ENCODE data around the gene EARS2.
A peak's percentile ranks its signal among the peaks of the same experiment; 100 is the strongest.

Gene EARS2

DNA sequence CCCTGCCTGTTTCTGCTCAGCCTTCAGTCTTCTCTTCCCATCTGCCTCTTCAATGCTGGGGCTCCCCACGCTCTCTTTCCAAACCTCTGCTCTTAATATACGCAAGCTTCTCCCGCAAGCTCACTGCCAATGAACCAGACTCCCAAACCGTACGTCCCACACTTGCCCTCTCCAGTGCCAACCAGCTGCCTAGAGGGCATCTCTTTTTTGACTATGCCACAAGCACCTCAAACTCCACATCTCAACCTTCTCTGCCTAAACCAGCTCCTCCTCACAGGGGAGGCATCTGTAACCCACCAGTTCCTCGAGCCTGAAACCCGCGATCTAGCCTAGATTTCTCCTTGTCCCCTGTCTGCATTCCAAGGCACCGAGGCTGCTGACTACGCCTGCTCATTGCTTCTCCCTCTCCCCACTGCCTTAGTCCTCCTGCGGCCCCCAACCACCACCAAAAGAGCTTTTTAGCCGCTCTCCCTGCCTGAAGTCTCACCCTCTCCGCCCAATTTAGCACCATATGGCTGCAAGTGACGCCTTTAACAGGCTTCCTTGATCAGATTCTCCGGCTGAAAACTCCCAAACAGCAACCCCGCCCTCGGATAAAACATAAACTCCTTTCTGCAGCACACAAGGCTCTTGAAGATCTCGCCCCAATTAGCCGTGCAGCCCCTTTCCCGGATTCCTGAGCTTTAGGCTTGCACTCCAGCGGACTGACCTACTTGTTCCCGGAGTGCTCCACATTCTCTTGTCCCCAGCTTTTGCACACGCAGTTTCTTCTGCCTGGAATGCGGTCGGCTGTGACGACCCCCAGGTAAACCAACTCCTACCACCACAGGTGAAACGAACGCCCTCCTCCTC lies 48.3 kb downstream of the EARS2 start:
- Histone ChIP-seq H3K4me1 (ENCODE audit: insufficient read depth, poor library complexity, severe bottlenecking) (peaks cover 13% of the 10 kb centered on the region), H3K27me3 (ENCODE audit: insufficient read depth, poor library complexity, severe bottlenecking) (no peaks in the 10 kb centered on the region), H3K36me3 (ENCODE audit: low read depth) (no peaks in the 10 kb centered on the region), H3K9me3 (ENCODE audit: severe bottlenecking) (no peaks in the 10 kb centered on the region), H3K4me3 (ENCODE audit: severe bottlenecking) (peak overlapping the region; percentile 64), H3K27ac (ENCODE audit: poor library complexity, severe bottlenecking) (no peak overlapping the region)
- peak; percentile 6; the same call in 2 of the 3 replicates for ATAC-seq (ENCODE audit: low read depth)
- TF ChIP-seq, protein P1, sequence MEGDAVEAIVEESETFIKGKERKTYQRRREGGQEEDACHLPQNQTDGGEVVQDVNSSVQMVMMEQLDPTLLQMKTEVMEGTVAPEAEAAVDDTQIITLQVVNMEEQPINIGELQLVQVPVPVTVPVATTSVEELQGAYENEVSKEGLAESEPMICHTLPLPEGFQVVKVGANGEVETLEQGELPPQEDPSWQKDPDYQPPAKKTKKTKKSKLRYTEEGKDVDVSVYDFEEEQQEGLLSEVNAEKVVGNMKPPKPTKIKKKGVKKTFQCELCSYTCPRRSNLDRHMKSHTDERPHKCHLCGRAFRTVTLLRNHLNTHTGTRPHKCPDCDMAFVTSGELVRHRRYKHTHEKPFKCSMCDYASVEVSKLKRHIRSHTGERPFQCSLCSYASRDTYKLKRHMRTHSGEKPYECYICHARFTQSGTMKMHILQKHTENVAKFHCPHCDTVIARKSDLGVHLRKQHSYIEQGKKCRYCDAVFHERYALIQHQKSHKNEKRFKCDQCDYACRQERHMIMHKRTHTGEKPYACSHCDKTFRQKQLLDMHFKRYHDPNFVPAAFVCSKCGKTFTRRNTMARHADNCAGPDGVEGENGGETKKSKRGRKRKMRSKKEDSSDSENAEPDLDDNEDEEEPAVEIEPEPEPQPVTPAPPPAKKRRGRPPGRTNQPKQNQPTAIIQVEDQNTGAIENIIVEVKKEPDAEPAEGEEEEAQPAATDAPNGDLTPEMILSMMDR (IDR thresholded peaks at IDR 0.05; ENCODE audit: poor library complexity, severe bottlenecking): no peak
- DNase-seq (ENCODE audit: low spot score): no peak

DNA sequence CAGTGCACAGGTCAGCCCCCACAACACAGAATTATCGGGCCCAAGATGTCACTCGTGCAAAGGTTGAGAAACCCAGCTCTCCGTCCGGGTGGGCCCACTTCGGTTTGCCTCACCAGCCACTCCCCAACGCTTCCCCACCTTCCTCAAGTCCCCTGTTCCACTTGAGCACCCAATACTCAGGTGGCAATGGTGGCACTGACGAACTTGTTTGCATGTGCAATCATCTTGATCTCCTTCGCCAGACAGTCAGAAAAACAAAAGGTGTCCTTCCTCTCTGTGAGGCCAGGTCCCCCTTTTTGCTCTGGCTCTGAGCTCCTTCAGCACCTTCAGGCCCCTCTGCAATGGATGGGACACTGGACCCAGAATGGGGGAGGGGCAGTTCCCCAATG lies 50.5 kb downstream of the EARS2 start:
- H3K4me1 ChIP-seq (ENCODE audit: insufficient read depth, poor library complexity, severe bottlenecking): peaks cover 13% of the 10 kb centered on the region
- no peaks in the 10 kb centered on the region for H3K9me3 ChIP-seq (ENCODE audit: severe bottlenecking)
- H3K27me3 ChIP-seq (ENCODE audit: insufficient read depth, poor library complexity, severe bottlenecking): no peaks in the 10 kb centered on the region
- no peak overlapping the region for H3K4me3 ChIP-seq (ENCODE audit: severe bottlenecking)
- no peaks in the 10 kb centered on the region for H3K36me3 ChIP-seq (ENCODE audit: low read depth)
- TF ChIP-seq, protein P1 (IDR thresholded peaks at IDR 0.05; ENCODE audit: poor library complexity, severe bottlenecking): no peak
- H3K27ac ChIP-seq (ENCODE audit: poor library complexity, severe bottlenecking): no peak overlapping the region
- ATAC-seq (ENCODE audit: low read depth) (no peak), DNase-seq (ENCODE audit: low spot score) (no peak)

DNA sequence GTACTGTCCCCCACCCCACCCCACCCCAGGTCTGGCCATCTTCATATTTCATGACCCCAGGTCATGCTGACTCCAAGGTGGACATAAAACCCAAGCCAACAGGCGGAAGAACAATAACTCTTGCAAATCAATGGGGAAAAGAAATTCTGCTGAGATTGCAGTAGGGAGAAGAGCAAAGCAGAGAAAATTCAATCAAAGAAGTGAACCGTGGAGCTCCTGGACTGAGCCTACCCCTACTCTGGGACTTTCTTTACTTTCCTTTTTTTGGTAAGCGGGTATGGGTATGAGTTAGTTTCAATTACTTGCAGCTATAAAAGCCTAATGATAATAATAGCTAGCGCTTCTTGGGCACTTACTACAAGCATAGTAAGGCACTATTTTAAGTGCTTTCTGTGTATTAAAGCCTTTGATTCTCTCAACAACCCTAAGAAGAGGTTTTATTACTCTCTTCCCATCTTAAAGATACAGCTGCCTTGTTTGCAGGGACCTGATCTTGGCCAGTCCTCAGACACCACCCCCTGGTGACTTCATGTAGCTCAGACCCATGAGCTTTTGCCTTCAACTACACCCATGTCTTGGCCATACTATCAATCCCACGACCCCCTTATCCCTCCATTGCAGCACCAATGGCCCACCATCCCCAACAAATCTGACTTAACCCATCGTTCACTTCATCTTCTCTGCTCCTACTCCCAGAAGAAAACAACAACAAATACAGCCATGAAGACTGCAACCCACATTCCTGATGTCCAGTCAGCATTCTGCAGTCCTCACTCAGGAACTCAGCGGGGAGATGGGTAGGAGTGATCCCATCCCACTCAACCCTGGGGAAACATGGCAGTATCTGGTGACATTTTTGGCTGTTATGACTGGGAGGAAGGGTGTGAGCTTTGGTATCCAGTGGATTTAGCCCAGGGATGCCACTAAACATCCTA lies 51.2 kb downstream of the EARS2 start:
- H3K36me3 ChIP-seq (ENCODE audit: low read depth): no peaks in the 10 kb centered on the region
- DNase-seq (ENCODE audit: low spot score) (no peak), ATAC-seq (ENCODE audit: low read depth) (no peak)
- H3K27me3 ChIP-seq (ENCODE audit: insufficient read depth, poor library complexity, severe bottlenecking): no peaks in the 10 kb centered on the region
- TF ChIP-seq, protein P1 (IDR thresholded peaks at IDR 0.05; ENCODE audit: poor library complexity, severe bottlenecking): no peak
- no peaks in the 10 kb centered on the region for H3K9me3 ChIP-seq (ENCODE audit: severe bottlenecking)
- H3K4me1 ChIP-seq (ENCODE audit: insufficient read depth, poor library complexity, severe bottlenecking): peaks cover 19% of the 10 kb centered on the region
- H3K27ac ChIP-seq (ENCODE audit: poor library complexity, severe bottlenecking): no peak overlapping the region
- no peak overlapping the region for H3K4me3 ChIP-seq (ENCODE audit: severe bottlenecking)

DNA sequence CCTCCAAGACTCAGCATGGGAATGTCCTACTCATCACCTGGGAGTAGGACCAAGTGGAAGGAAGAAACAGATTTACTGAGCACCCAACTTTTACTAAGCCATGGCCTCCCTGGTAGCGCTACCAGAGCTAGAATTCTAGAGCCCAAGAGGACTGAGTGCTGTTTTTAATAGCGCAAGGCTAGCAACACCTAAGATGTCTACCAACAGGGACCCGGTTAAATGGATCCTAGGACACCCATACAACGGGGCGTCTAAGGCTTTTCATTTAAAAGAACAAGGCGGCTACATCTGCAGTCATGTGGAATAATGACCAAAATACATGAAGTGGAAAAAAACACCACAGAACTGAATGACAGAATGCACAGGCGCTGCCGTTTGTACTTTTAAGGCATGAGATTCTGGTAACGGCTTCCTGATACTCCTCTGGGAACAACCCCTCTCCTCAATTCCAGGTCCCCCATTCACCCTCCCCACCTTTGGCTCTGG lies 51.9 kb downstream of the EARS2 start:
- H3K27ac ChIP-seq (ENCODE audit: poor library complexity, severe bottlenecking): no peak overlapping the region
- DNase-seq (ENCODE audit: low spot score): no peak
- no peaks in the 10 kb centered on the region for H3K36me3 ChIP-seq (ENCODE audit: low read depth)
- H3K4me3 ChIP-seq (ENCODE audit: severe bottlenecking): no peak overlapping the region
- peak; percentile 27 for ATAC-seq (ENCODE audit: low read depth)
- peaks cover 20% of the 10 kb centered on the region for H3K4me1 ChIP-seq (ENCODE audit: insufficient read depth, poor library complexity, severe bottlenecking)
- H3K9me3 ChIP-seq (ENCODE audit: severe bottlenecking): no peaks in the 10 kb centered on the region
- TF ChIP-seq, protein P1 (IDR thresholded peaks at IDR 0.05; ENCODE audit: poor library complexity, severe bottlenecking): no peak
- no peaks in the 10 kb centered on the region for H3K27me3 ChIP-seq (ENCODE audit: insufficient read depth, poor library complexity, severe bottlenecking)
